MG63 (cell line): ENCODE data around the gene SIL1. TPM values are rescaled to one million over a fixed set of nuclear protein-coding genes. Genes with fewer than 3 reads are reported as not detected.
"Not testable (repeated sequence)": the region's sequence is repeated elsewhere in the genome, so short reads cannot be mapped to it uniquely, and the experiment has no call there.

ENCODE experiments used
- DNase-seq: peaks from one replicate; pipeline ENCODE4 v3.0.0-alpha.2; 2020
- H3K27me3 ChIP-seq: fragments of 250-450 bp; sonication (Bioruptor Pico); 2 replicates; pipeline ENCODE4 v1.5.1; 2020; ENCODE audit warnings: mild to moderate bottlenecking, moderate library complexity
- H3K36me3 ChIP-seq: fragments of 250-450 bp; sonication (Bioruptor Pico); 2 replicates; pipeline ENCODE4 v1.5.1; 2020; ENCODE audit warnings: mild to moderate bottlenecking, moderate library complexity
- H3K4me3 ChIP-seq: fragments of 250-450 bp; sonication (Bioruptor Pico); 2 replicates; pipeline ENCODE4 v1.5.1; 2020; ENCODE audit warnings: mild to moderate bottlenecking, moderate library complexity
- H3K9me3 ChIP-seq: fragments of 250-450 bp; sonication (Bioruptor Pico); 2 replicates; pipeline ENCODE4 v1.5.1; 2020; ENCODE audit warnings: mild to moderate bottlenecking, moderate library complexity
- total RNA-seq: library from RNA; depleted of rRNA; stranded (reverse); fragments of >200 nt; shearing (Covaris generic); gene quantifications from 2 replicates; pipeline ENCODE4 v1.2.3, GENCODE V29; 2014; ENCODE audit warnings: low replicate concordance

The SIL1 gene
- total RNA-seq, 1 experiment from 2014 or later: 78.7 TPM

DNA sequence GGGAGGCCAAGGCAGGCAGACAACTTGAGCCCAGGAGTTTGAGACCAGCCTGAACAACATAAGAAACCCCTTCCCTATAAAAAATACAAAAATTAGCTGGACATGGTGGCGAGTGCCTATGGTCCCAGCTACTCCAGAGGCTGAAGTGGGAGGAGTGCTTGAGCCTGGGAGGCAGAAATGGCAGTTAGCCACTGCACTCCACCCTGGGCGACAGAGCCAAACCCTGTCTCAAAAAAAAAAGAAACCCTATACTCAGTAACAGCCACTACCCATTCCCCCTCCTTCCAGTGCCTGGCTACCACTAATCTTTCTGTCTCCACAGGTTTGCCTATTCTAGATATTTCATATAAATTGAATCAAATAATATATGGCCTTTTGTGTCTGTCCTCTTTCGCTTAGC is 14.3 kb upstream of the SIL1 start:
- Histone ChIP-seq H3K36me3 (no peaks in the 10 kb centered on the region), H3K27me3 (no peaks in the 10 kb centered on the region), H3K4me3 (no peak overlapping the region), H3K9me3 (no peaks in the 10 kb centered on the region; the same call in 1 of the 2 replicates)
- DNase-seq: no peak

DNA sequence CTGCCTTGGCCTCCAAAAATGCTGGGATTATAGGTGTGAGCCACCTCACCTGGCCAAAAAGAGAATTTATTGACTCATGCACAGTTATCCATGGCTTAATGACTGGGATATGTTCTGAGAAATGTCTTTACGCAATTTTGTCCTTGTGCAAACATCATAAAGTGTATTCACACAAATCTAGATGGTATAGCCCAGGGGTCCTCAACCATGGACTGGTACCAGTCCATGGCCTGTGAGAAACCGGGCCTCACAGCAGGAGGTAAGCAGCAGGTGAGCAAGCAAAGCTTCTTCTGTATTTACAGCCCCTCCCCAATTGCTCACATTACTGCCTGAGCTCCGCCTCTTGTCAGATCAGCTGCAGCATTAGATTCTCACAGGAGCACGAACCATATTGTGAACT is 12.4 kb upstream of the SIL1 start:
- H3K27me3 ChIP-seq: no peaks in the 10 kb centered on the region
- DNase-seq: no peak
- no peak overlapping the region for H3K4me3 ChIP-seq
- H3K9me3 ChIP-seq: no peaks in the 10 kb centered on the region
- H3K36me3 ChIP-seq: no peaks in the 10 kb centered on the region

DNA sequence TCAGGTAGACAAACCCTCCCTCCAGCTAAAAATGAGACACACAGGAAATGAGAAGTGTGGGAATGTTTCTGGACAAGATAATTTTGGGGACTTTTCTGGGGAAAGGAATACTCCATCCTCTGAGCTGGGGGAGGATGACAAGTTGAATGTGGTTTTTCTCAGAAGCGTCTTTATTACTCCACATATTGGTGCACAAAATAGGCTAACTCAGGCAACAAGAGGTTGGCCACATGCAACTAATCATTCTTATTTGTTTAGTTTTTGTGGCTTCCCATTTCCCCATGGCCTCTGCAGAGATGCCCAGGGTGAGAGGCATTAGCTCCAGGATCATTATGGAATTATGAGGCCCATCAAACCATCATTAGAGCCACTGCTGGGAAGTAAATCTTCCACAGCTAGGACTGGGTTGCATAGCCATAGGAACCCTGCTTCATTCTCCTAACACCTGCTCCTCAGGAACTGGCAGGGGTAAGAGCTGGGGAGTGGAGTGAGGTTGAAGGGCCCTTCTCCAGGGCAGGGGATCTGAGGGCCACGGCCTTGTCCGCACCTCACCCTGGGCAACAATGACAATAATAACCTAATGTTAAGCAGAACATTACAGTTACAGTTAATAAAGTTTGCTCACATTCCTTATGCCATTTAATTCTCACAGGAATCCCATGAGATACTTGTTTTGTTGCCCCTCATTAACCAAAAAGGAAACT is 9.3 kb upstream of the SIL1 start:
- Histone ChIP-seq H3K4me3 (no peak overlapping the region), H3K9me3 (no peaks in the 10 kb centered on the region), H3K27me3 (no peaks in the 10 kb centered on the region), H3K36me3 (no peaks in the 10 kb centered on the region)
- no peak for DNase-seq

DNA sequence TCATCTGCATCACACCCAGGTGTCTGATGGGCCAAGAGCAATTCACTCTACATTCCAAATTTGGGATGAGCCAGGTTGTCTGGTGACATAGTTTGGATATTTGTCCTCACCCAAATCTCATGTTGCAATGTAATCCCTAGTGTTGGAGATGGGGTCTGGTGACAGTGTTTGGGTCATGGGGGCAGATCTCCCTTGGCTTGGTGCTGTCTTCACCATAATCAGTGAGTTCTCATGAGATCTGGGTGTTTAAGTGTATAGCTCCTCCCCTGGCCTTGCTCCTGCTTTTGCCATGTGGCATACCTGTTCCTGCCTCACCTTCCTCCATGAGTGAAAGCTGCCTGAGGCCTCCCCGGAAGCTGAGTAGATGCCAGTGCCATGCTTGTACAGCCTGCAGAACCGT is 7.4 kb upstream of the SIL1 start:
- no peaks in the 10 kb centered on the region for H3K36me3 ChIP-seq
- no peaks in the 10 kb centered on the region for H3K27me3 ChIP-seq
- H3K4me3 ChIP-seq: no peak overlapping the region
- DNase-seq: no peak
- H3K9me3 ChIP-seq: no peaks in the 10 kb centered on the region

DNA sequence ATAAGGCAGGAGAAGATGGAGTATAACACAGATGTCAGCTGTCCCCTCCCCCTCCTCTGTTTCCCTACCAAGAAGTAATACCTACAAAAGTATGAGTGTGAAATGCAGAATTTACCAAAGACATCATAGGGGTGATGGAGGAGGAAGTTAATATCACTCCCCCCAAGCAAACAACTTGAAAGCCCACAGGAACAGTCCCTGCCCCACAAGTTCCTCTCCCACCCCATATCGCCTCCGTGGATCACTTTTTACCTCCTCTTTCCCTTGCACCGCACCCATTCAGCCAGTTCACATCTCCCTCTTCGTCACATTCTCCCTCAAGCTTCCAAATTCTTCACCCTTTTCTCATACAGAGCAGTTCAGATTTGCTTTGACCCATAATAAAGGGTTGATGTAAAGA is 7.0 kb upstream of the SIL1 start:
- Histone ChIP-seq H3K4me3 (no peak overlapping the region), H3K36me3 (no peaks in the 10 kb centered on the region), H3K27me3 (no peaks in the 10 kb centered on the region), H3K9me3 (no peaks in the 10 kb centered on the region)
- no peak for DNase-seq

DNA sequence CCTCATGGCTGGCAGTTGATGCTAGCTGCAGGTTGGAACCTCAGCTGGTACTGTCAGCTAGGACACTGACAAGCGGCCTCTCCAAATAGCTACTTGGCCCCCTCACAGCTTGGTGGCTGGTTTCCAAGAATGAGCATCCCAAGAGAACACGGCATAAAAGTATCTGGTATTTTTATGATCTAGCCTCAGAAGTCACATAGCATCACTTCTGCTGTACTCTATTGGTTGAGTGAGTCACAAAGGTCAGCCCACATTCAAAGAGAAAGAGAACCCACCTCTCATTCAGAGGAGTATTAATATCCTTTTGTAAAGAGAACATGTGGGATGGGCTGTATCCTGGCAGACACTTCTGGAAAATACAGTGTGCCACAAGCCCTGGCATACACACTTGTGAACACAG is 6.0 kb upstream of the SIL1 start:
- Histone ChIP-seq H3K27me3 (no peaks in the 10 kb centered on the region), H3K36me3 (no peaks in the 10 kb centered on the region), H3K4me3 (no peak overlapping the region), H3K9me3 (no peaks in the 10 kb centered on the region)
- DNase-seq: no peak

DNA sequence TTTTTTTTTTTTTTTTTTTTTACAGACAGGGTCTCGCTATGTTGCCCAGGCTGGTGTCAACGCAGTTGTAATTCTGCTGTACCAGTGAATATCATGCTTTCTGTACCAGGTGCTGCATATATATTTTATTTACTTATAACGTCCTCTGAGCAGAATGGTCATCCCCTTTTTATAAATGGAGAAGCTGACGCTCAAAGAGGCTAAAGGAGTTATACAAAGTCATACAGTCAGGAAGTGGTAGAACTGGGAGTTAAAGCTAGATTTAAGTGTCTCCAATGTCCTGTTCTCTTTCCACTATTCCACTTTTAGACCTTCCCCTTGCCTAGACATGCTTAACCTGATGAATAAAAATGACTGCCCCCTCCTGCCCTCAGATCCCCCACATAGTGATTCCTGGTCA is 1.2 kb upstream of the SIL1 start:
- H3K4me3 ChIP-seq: no peak overlapping the region
- H3K9me3 ChIP-seq: no peaks in the 10 kb centered on the region
- no peak for DNase-seq
- no peaks in the 10 kb centered on the region for H3K27me3 ChIP-seq
- peaks cover 11% of the 10 kb centered on the region for H3K36me3 ChIP-seq

DNA sequence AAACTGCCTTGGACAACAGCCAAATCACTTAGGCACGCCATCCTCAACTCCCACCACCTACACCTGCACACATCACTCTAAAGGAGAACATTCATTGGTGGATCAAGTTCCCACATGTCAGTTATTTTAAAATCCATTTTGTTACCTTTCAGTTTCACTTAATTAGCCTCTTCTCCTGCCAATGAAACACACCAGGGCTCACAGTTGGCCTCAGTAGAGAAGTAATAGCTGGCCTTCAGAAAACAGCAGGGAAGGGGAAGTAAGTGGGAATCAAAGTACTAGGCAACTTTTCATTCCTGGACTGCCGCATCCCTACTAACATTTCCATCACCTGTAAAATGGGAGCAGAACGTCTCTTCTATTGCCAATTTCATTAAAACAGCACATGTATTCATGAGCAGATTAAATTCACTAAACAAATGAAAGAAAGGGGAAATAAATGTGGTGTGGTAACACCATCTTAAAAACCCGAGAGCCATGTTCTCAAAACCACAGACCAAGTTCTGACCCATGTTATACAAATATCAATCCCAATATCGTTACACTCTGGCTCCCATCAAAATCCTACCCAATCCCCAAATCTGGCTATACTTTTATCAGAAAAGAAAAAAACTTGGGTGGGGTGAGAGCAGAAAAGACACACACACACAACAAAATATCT is 1.7 kb downstream of the SIL1 start:
- H3K4me3 ChIP-seq: no peak overlapping the region
- H3K27me3 ChIP-seq: no peaks in the 10 kb centered on the region

DNA sequence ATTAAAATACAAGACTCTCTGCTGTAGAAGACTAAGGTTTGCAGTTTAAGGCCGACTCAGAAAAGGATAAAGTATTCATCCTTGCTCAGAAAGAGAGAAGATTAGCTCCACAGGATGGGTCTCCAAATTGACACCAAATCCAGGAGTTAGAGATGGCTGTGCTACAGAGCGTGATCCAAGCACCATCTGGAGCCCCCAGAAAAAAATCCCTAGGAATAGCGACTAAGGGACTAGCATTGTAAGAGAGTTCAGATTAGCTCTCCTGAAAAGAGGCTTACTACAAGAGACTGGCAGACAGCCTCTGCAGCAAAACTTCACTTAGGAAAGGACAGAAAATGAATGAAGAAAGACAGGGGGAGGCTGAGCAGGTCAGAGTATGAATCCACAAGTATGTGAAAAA is 3.7 kb downstream of the SIL1 start:
- DNase-seq: no peak
- H3K36me3 ChIP-seq: peaks cover 36% of the 10 kb centered on the region
- no peaks in the 10 kb centered on the region for H3K9me3 ChIP-seq
- H3K27me3 ChIP-seq: no peaks in the 10 kb centered on the region
- no peak overlapping the region for H3K4me3 ChIP-seq

More for the DNA sequence above, 1.7 kb downstream of the SIL1 start:
- no peaks in the 10 kb centered on the region for H3K9me3 ChIP-seq
- H3K36me3 ChIP-seq: peaks cover 22% of the 10 kb centered on the region
- no peak for DNase-seq

DNA sequence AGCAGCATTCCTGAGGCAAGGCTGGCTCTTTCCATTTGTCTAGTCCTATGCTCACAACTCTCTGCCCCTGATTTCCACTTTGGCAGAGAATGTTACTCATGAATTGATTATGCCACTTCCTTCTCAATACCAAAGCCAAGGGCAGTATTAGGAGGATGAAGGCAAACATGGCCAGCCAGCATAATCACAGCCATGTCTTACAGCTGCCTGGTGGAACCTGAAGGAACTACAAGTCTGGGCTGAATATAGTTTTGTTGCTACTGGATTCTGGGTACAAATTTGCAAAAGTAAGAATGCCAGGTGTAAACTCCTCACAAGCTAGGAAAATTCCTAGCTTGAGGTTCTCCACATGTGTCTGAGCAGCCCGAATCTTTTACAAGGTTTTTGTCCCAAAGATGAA is 4.2 kb downstream of the SIL1 start:
- Histone ChIP-seq H3K36me3 (peaks cover 36% of the 10 kb centered on the region), H3K27me3 (no peaks in the 10 kb centered on the region), H3K9me3 (no peaks in the 10 kb centered on the region), H3K4me3 (no peak overlapping the region)
- DNase-seq: no peak

DNA sequence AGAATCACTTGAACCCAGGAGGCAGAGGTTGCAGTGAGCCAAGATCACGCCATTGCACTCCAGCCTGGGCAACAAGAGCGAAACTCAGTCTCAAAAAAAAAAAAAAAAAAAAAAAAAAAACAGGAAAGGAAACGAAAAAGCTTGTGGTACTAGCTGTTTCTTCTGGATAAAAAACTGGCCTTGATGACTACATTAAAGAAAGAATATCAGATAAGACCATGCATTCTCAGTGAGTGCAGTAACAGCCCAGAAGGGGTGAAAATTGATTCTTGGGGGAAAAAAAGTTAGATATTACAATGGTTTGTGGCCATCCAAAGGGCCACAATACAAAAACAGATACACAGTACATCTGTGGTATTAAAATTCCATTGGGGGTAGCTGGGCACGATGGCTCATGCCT is 5.3 kb downstream of the SIL1 start:
- H3K27me3 ChIP-seq, DNase-seq, H3K9me3 ChIP-seq, H3K4me3 ChIP-seq: not testable (repeated sequence)
- peaks cover 43% of the 10 kb centered on the region for H3K36me3 ChIP-seq

DNA sequence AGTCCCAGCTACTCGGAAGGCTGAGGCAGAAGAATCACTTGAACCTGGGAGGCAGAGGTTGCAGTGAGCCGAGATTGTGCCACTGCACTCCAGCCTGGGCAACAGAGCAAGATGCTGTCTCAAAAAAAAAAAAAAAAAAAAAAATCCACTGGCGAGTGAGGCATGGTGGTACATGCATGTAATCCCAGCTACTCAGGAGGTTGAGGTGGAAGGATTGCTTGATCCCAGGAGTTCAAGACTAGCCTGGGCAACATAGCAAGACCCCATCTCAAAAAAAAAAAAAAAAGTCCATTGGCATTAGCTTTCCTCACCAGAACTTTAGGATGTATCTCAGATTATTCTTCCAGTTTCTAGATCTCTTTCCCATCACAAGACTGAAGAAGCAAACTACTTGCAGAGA is 6.2 kb downstream of the SIL1 start:
- not testable (repeated sequence) for DNase-seq, H3K27me3 ChIP-seq, H3K4me3 ChIP-seq, H3K9me3 ChIP-seq
- peaks cover 50% of the 10 kb centered on the region for H3K36me3 ChIP-seq

DNA sequence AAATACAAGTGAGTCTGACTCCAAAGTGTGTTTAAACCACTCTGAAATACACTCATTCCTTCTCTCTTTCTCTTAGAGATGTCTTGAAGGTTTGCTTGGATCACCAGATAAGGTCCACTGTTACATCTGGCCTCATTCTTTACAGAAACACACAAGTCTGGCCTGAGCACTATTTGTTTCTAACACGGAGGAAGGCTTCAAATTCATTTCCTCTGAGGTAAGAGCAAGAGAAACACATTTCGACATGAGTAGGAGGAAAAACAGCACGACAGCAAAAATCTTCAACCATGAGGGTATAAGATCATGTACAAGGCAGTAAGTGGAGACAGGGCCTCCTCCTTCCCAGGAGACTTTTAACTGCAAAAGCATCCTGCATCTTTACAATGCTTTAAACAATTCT is 8.0 kb downstream of the SIL1 start:
- no peaks in the 10 kb centered on the region for H3K9me3 ChIP-seq
- no peaks in the 10 kb centered on the region for H3K27me3 ChIP-seq
- no peak for DNase-seq
- peaks cover 49% of the 10 kb centered on the region for H3K36me3 ChIP-seq
- H3K4me3 ChIP-seq: no peak overlapping the region

DNA sequence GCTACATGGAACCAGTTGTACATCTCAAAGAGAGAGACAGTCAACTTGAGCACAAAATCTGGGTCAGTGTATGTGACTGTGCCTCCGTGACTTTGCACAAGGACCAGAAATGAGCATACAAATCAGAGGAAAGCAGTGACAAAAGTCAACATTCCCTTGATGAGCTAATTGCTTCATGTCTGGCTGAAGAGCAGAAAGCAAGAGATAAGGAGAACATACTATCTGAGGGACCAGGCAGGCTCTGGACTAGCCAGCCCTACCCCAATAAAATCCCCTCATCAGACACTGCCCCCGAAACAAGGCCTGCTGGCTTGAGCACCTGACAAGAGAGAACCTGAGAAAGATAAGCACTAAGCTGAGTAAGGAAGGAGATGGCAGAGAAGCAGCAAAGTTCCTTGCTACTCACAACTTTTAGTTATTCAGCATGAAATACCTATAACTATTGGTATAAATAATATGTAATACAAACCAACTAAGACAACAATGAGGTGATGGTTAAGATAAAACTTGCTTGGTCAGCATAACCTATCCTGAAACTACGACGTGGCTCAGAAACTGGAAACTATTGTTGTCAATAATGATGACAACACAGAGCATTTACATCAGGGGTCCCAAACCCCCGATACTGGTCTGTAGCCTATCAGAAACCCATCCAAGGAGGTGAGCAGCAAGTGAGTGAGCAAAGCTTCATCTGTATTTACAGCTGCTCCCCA is 9.5 kb downstream of the SIL1 start:
- H3K36me3 ChIP-seq: peaks cover 45% of the 10 kb centered on the region
- no peaks in the 10 kb centered on the region for H3K27me3 ChIP-seq
- no peak overlapping the region for H3K4me3 ChIP-seq
- no peak for DNase-seq
- no peaks in the 10 kb centered on the region for H3K9me3 ChIP-seq

DNA sequence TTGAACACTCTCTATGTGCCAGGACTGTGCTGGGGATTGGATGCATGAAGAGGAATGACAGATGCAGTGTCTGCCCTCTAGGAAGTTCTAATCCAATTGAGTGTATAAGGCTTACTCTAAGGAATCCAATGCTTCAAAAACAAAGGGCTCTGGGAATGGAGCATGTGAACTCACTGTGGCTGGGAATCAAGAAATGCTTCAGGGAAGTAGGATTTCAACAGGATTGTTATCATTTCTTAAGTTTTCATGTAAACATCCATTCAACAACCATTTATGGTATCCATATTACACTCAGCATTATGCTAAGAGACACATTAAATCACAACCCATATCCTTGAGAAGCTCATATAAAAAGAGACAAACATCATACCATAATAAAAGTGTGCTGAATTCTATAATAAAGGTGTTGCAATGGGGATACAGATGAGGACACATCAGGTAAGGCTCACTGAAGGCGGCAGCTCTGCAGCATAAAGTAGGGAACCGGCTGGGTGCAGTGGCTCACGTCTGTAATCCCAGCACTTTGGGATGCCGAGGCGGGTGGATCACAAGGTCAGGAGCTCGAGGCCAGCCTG is 11.3 kb downstream of the SIL1 start:
- no peak for DNase-seq
- no peak overlapping the region for H3K4me3 ChIP-seq
- no peaks in the 10 kb centered on the region for H3K9me3 ChIP-seq
- H3K36me3 ChIP-seq: peaks cover 39% of the 10 kb centered on the region
- no peaks in the 10 kb centered on the region for H3K27me3 ChIP-seq

DNA sequence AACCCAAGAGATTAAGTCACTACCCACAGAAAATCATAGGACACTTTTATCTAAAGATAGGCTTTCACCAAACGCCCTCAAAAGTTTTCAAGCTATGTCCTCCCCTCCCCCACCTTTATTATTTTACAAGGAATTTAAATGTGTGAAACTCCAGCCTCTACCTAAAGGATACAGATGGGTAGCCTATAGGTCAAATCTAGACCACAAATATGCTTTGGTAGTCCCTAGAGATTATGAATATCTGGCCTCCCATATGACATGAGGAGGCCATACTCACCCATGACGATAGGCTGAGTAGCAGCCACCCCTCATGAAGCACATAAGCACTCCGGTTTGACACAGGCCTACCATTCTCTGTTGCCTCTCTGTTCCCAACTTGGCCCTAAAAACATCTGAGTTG is 11.9 kb downstream of the SIL1 start:
- DNase-seq: no peak
- peaks cover 36% of the 10 kb centered on the region for H3K36me3 ChIP-seq
- no peak overlapping the region for H3K4me3 ChIP-seq
- H3K9me3 ChIP-seq: no peaks in the 10 kb centered on the region
- no peaks in the 10 kb centered on the region for H3K27me3 ChIP-seq

DNA sequence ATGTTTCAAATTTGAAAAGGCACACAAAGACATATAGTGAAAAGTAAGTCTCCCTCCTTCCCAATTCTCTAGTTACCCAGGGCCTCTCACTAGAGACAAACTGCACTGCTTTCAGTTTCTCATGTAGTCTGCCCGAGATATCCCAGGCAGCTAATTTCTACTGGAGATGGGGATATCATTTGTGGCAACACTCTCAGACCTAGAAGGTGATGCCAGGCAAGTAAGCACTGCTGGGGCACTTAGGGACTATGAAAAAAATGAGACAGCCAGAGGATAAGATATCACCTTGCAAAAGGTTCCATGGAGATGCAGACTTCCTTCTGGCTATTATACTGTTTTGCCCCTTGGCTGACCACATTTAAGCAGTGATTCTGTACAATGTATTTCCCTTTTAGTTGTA is 12.6 kb downstream of the SIL1 start:
- no peak for DNase-seq
- Histone ChIP-seq H3K36me3 (peaks cover 34% of the 10 kb centered on the region), H3K27me3 (no peaks in the 10 kb centered on the region), H3K9me3 (no peaks in the 10 kb centered on the region), H3K4me3 (no peak overlapping the region)
